AG08395 (cell line): Measurements from ENCODE around the gene DSEL.
A peak's percentile ranks its signal among the peaks of the same experiment; 100 is the strongest.

ENCODE experiments used
- DNase-seq: peaks from one replicate; pipeline ENCODE4 v3.0.0; 2012; ENCODE audit warnings: mixed read lengths, low spot score

Gene DSEL

DNA sequence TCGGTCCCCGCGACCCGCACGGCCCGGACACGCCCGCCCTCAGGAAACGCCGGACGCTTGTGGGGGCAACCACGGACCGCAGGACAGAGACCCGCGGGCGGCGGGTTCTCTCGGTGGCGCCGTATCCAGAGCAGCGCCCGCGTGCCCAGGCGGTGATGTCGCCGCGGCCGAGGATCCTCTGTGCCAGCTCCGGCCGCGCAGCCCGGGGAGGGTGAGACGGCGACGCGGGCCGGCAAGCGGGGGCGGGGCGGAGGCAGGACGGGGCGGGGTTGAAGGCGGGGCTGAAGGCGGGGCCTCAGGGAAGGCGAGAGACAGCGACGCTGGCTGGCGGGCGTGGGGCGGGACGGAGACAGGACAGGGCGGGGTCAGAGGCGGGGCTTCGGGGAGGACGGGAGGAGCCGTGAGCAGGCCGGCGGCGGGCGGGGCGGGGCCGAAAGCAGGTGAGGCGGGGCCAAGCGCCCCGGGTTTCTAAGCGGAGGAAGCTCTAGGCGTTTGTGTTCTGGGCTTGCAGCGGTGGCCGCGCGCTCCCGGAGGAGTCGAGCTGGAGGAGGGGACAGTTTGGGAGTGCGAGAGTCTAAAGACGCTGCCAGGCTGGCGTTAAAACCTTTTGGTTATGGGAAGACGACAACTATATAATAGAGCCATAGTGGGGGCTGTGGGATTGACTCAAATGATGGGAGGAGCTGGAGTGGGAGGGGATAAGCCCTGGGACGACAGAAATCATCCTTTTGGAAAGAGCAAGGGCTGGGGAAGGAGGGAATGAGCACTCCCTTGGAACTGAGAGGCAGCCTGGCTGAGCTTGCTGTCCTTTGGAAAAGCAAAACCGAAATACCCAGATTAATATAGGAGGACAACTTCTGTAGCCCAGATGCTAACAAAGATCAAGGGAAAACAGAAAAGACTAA, at the start of gene DSEL:
TSS of gene DSEL (minus strand) at position 182 of the 905 bp plus-strand sequence. CDS start 2,112 bp downstream, outside the sequence.
- peak; percentile 98 for DNase-seq

DNA sequence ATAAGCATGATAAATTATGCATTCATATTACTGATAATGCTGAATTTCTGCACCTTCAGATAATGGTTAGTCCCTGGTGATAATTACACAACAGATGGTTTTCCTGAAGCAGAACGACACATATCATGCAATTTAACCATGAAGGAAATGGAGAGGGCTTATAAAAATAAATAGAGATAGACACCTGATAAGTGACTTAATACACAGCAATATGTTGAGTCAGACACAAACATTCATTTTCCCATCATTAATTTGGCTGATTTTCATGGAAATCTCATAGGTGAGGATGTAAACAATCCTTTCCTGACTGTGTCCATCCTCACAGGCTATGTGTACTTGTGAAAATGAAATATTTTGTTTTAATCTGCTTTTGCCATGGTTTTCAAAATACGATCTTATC, 36.9 kb upstream of the DSEL start:
- no peak for DNase-seq

DNA sequence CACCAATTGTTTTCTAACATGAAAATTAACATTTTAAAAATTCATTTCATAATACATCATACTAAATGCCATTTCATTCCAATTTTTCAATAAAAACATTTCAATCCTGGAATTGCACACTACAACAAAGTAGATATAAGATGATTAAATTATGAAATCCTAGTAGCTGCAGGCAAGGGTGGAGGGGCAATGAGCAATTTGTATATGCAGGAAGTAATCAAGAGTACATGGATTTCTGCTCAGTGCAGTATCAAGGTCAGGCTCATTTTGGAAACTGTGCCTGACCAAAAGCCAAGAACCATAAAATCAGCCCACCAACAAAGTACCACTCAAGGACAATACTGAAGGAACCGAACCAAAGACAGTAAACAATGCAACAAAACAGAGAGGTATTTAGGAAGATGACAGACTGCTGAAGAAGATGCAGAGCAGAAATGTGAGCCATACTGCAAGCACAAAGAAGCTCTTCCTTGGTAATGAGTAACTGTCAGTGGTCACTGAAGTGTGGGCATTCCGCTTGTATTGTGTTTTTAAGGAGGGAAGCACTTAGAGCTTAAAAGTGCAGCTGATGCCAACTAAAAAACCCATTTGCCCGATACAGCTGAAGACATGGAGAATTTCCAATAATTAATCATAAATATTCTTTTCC, 34.5 kb upstream of the DSEL start:
- no peak for DNase-seq

DNA sequence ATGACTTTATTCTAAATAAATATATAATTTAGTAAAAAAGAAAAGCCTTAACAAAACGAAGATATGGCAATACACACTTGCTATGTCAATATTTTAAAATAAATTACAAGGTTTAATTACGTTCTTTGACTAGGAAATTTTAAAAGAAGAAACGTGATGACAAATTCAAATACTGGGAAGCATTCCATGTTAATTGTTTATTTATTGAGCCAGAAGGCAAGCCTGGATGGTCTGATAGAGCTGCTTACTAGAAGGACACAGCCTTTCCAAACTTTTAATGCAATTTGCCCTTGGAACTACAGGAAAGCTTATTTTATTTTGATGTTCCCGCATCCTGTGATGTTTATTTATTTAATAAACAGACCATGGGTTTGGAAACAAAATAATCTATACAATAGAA, 33.4 kb upstream of the DSEL start:
- DNase-seq: no peak

DNA sequence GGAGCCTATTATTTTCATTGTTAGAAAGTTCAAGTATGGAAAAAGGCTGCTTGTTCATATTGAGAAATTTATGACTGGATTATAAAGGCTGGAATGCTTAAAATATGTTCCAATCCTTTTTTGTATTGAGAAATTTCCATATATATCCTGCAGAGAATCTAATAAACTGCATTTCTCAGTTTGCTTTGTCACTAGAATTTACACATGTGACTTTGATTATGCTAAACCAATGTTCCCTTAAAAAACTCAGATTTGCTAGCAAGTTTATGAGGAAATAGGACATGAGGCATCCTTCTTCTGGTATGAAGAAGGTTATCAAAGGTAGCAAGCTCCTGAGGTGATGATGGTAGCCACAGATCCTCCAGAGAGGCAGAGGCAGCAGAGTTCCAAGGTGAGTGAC, 29.2 kb upstream of the DSEL start:
- no peak for DNase-seq

DNA sequence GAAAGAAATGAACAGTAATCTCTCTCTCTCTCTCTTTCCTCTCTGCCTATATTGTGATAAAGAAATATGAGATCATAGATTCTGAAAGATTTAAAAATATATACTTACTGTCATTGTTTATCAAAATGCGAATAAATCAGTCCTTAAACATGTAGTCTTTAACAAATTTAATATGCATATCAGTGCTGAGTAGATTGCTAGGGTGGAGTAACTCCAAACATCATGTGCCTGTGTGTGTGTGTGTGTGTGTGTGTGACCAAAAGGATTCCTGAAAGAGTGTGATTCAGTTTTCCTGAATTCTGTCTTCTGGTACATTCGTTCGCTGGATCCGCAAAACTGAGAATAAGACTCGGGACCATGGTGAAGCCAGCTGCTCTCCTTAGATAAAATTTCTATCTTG, 24.0 kb upstream of the DSEL start:
- no peak for DNase-seq

DNA sequence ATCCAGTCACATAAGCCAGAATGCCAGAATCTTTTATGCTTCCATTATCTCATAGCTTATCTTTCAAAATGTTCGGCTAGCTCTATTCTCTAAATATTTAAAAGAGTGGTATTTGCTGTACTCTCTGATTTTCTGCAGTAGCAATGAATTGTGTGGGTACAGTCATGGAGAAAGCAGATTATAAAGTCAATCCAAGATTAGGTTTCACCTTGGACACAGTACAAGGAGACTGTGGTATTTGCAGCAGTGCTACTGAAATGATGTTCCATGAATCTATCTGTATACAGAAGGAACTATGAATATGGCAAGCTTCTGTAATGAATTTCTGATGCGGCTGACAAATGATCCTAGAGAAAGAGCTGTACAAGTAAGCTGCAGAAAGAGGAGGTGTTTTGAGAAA, 15.4 kb upstream of the DSEL start:
- DNase-seq: no peak

DNA sequence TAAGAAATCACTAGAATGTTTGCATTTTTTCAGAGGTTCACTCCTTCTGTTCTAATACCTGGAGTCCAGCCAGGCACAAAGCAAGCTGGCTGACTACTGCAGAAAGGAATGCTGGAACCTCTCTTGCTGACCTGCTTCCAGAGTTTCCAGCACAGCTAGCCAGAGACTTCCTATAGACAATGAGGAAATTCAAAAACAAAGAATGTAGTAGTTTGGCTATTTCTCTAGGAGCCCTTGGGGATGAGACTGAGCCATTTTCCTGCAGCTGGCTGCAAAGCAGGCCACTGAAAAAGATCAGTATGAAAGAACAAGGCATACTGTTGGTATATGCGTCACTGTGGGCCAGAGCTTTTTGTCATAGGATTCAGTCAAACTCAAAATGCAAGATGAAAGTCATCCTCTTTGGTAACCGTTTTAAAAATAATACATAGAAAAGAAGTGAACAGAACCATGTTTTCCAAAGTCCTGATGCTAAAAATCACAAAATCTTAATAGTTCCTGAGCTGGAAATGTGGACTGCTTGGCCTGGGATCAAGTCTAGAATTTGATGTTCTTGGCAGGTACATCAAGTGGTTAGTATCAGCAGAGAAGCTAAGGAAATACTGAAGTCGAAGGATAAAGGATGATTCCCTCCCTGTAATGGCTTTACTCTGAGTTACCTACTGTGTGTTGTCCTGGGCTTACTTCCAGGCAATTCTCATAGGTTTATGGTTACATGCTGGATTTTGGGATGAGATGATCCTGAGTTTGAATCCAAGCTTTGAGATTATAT, 9.0 kb upstream of the DSEL start:
- DNase-seq: peak; percentile 82

DNA sequence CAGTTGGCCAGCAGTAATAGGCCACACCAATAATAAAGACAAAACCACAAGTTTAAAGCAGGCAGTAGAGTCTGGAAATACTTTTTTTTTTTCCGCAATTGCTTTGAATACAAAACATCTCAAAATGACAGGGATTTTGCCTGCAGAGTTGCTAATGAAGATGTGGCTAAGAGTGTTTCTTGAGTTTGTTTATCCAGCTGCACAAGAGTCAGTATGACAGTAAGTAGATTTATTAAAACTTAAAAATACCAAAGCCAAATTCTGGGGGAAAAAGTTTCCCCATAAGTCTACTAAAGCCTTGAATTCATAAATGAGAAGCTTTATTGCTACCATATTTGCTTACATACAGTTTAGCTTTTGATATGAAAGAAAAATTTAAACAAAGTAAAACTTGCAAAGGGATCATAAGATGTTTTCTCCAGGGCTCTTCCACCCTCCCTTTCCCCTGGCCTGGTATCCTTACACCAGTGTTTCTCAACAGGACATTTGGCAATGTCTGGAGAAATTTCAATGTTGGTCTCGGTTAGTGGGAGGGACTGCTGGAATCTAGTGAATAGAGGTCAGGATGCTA, 3.9 kb upstream of the DSEL start:
- DNase-seq: peak; percentile 65

DNA sequence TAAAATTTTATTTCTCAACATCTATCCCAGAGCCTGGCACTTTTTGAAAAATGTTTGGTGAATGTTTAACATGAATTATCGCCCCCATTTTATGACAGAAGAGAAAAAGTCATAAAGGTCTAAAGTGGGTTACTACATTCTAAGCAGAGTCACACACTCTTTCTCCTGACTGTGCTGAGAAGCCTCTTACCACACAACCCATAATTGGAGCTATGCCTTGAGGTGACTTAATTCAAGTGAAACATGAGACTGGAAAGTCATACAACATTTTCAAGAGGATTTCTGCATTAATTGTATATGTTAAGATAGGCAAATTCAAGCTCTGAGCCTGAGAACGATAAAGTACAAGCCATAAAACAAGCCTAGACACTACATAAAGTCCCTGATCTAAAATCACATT, 3.1 kb upstream of the DSEL start:
- DNase-seq: peak; percentile 19

DNA sequence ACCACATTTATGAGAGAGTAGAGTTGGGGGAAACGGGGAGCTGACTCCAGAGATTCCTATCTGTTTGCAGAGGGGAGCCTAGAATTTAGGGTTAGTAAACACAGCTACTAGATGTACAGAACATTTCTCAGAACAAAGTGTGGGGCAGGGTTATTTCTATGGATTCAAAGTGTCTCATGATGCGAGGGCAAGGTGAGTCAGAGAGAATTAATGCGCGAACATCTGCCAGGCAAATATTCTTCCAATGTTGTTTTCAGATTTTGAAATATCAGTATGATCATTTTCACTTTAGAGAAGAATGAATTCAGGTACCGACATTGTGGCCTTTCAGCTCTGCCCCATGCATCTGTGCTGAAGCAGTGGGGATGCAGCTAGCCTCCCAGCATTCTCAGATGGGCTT, 2.0 kb upstream of the DSEL start:
- no peak for DNase-seq

DNA sequence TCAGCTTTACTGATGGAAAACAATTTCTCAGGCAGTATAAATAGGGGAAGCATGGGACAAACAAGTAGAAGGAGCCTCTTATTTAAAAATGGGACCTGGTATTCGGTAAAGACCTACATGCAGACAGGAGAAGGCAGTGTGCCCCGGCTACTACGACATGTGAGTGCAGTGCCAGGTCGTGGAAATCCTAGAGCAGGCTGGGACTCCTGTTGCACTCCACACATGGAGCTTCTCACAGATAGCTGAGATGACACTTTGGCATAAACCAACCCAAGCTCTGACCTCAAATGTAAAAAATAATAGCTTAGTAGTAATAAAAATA, 885 bp upstream of the DSEL start:
- no peak for DNase-seq

DNA sequence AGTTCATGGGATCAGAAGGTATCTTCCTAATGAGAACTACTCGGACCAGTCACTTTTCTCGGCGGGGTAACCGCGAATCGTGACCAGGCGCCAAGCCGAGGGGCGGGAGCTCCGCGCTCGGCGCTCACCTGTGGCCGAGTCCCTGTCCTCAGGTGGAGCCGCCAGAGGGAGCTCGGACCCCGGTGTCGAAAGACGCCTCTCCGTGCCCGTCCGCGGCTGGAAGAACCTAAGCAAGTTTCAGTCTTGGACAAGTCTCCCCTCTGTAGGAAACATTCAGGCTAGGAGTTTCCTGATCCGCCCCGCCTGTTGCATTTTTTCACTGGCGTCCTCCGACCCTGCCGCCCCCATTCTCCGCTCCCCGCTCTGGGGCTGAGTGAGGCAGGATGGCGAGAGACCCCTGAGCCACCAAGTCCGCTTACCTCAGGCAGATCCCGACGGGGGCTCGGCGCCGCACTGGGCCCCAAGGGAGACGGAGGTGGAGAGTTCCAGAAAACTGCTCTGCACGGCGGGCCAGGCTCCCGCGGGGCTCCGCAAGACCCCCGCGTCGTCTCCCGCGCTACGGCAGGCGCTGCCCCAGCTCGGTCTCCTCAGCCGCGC, 480 bp downstream of the DSEL start:
- peak; percentile 71 for DNase-seq

DNA sequence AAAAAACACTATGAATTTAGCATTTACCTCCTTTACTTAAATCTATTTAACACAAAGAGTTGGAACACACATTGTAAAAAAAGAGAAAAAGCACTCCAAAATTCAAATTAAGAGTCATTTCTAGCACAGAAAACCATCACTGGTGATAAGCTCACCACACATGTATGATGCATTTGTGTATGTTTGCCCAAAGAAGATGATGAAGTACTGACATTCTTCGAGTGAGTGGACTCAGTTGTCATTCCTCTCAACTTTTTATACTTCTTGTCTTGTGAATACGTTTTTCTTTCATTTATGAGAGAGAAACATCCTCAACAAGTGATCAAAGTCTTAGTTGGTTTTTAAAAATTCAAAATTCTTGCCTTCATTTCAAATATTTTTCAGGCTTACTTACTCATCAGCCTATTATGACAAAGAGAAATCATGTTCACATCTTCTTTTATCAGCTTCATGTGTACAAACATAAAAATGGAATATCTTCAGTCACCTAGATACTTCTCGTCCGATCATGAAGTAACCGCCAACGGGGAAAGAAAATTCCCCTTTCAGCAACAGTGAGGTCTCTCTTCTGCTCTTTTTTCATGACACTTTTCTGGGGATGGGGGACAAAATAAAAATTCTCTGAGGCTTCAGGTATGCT, 1.5 kb downstream of the DSEL start:
- DNase-seq: no peak

DNA sequence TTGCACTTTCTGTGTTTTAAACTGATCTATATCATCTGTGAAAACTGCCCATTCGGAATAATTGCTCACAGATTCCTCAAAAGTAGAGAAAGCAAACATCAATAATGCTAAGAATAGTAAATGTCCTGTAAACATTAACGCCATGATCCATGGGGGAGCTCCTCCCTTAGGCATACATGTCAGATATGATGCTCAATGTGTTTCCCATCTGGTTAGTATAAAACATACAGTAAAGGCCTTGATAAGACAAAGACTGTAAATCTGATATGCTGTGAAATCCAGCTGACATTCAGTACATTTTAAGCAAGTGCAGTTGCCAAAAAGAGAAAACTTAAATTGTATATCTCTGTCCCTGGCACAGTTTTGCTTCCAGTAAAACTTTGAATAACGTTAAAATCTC, 2.1 kb downstream of the DSEL start:
- no peak for DNase-seq

DNA sequence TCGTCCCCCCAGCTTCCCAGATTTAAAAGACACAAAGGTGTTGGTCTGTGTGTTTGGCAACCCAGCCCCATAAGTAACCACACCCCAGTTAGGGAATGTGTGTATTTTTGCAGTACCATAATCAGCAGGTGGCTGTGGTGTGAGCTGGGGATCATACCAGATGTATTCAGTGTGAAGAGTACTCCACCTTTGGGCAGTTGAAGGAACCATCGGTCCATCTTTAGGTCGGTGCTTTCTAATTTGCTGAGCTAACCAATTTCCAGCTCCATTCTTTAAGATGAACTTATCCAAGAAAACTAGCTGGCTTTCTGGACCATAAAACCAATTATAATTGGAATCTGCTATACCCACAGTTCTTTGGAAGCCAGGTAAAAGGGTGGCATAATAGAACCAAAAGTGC, 3.2 kb downstream of the DSEL start:
- no peak for DNase-seq

DNA sequence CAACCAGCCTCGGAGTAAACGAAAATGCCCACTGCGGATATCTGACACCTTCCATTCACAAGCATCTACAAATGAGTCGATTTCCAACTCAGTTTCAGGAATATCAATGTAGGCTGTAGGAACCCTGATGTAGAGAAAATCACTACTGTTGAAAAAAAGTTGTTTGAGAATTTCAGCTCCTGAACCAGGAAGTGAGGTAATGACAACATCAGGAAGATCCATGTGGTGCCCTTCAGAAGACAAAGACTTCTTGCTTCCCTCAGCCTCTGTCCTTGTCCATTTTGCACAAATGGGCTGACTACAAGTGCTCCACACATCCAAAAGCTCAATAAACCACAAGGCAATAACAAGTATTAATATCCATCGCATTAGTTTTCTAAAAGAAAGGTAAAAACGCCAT, 4.7 kb downstream of the DSEL start:
- DNase-seq: no peak

DNA sequence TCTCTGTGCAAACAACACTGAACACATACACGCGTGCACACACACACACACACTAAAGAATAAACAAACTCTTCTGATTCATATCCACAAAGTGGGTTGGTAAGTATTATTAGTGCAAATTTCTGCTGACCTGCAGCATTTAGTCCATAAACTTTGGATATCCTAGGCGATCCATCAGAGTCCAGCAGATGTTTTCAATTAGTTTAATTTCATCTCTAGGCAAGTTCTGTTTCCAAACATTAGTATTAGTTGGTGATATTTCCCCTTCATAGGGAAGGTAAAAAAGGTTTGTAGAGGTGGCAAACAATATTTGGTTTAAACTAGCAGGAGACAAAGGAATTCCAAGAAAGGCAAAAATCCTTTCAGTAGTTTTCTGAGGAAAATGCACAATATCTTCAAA, 5.7 kb downstream of the DSEL start:
- no peak for DNase-seq

DNA sequence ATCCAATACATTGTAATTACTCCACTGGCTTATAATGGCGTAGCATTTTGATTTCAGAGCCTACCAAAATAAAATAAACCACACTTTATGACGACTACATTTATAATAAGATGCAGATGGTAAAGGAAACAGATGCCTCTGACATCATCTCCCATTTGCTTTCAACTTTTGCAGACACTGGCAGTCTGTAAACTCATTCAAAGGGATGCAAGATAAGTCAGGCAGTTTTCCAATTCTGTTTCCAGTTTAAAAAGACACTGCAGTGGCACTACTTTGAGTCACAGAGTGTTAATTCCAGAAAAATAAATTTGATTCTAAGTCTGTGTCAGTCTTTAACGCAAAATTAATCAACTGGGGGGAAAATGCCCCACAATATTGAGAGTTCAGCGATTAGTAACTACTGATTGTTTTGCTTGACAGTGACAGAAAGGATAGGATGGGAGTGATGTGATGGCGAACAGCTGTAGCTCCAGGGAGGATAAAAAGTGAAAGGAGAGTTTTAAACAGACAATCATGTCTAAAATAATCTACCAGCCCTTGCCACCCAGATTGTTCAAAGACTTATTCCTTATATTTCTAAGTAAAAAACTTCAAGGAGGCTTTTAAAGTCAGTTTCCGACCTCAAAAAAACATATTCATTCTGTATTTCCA, 6.7 kb downstream of the DSEL start:
- DNase-seq: peak; percentile 24

DNA sequence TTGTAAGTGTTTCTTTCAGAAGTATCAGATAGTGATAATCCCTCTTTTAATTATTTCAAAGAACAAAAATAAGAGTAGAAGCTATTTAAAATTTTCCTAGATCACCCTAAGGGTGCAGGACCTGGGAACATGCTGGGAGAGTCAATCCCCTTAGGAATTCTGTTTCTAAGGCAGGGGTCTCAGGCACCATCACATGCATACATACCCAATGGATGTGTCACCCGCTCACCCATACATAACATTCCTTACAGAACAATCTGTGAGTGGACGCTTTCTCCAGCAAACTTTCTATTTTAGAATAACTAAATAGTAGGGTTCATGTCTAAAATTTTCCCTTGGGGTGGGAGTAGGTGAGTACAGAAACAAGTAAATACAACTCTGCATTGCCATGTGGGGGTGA, 8.4 kb downstream of the DSEL start:
- DNase-seq: no peak

DNA sequence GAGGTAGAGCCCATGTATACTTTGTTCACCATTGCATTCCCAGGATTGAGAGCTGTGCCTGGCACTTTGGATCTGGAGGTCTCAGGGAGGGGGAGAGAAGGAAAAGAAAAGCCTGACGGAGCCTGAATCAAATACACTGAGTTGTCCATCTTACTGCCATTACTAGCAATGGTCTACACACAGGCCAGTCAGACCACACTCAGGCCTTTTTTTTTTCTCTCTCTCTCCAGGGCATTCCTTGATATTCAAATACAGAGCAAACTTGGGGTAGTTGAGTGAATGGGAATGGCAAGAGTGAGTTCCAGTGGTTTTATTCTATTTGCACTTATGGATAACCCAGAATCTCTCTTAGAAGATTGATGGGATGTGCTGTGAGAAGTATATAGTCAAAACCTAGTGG, 11.8 kb downstream of the DSEL start:
- DNase-seq: no peak
